ENCODE measurements around the gene CIROP. TPM values are rescaled to one million over a fixed set of nuclear protein-coding genes. Genes with fewer than 3 reads are reported as not detected.

The CIROP gene
- total RNA-seq, 1 experiment from 2014 or later = 0.11 TPM

DNA sequence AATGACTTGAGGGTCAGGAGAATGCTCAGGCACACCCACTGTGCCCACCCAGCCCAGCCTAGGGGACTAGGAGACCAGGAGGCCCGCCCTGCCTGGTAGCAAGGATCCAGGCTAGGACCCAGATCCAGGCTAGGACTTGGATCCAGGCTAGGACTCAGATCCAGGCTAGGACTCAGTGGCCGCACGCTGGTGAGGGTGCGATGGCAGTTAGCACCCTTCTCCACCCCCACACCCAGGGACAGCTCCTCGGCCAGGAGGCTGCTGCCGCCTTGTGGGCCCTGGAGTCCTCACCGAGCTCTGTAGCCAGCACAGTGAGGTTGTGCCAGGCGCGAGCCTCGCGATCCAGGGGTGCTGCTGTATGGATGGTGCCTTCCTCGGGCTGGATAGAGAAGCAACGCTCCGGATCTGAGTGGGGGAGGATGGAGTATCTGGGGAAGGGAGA is 52.6 kb downstream of the CIROP start (continued):
- TF ChIP-seq, protein P1, sequence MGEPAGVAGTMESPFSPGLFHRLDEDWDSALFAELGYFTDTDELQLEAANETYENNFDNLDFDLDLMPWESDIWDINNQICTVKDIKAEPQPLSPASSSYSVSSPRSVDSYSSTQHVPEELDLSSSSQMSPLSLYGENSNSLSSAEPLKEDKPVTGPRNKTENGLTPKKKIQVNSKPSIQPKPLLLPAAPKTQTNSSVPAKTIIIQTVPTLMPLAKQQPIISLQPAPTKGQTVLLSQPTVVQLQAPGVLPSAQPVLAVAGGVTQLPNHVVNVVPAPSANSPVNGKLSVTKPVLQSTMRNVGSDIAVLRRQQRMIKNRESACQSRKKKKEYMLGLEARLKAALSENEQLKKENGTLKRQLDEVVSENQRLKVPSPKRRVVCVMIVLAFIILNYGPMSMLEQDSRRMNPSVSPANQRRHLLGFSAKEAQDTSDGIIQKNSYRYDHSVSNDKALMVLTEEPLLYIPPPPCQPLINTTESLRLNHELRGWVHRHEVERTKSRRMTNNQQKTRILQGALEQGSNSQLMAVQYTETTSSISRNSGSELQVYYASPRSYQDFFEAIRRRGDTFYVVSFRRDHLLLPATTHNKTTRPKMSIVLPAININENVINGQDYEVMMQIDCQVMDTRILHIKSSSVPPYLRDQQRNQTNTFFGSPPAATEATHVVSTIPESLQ (CRISPR knock-in tag; IDR thresholded peaks at IDR 0.05) = no peak
- TF ChIP-seq FOXP1 (CRISPR knock-in tag; IDR thresholded peaks at IDR 0.05; ENCODE audit: borderline replicate concordance) (peak; percentile 46; the same call in 1 of the 2 replicates), GABPB1 (CRISPR knock-in tag; IDR thresholded peaks at IDR 0.05) (peak; percentile 52; the same call in 1 of the 2 replicates)

DNA sequence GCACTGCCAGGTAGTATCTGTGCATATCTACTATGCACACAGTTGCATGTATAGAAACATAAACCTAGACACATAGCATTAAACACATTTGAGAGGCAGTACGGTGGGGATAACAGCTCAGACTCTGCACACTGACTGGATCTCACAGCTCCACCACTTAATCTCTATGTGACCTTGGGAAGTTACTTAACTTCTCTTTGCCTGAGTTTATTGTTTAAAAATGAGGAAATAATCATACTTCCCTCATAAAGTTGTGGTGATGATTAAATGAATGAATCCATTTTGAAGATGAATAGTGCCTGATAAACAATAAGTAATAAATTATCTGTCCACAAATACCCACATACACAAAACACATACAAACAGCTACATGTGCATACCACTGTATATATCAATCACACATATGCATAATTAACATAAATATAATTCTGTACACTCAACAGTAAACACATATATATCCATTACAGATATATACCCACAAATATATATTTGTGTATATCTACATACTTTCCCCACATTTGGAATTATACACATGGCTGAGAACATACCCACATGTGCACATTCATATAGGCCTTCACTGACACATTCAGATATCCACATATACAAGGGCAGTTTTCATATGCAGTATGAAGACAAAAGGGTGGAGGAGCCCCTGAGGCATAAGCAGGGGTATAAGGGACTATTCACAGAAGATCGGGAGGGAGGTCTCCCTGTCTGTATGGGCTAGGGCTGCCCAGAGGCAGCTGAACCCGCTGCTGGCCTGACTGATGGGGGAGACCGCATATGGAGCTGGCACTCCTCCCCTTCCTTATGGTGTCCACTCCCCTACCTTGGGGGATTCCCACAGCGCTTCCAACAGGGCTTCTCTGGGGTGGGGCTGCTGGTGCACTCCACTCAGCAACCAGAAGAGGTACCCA is 53.4 kb downstream of the CIROP start:
- Mint-ChIP-seq H3K36me3 (peaks cover 6% of the 10 kb centered on the region), H3K27me3 (ENCODE audit: low read depth) (peaks cover 3% of the 10 kb centered on the region; the same call in 1 of the 2 replicates), H3K9me3 (no peaks in the 10 kb centered on the region), H3K4me1 (peaks cover 16% of the 10 kb centered on the region), H3K4me3 (no peak overlapping the region), H3K27ac (no peak overlapping the region)
- CTCF ChIA-PET = interaction anchor here (0.6 to 3.9 kb wide), 23 partner anchors 8 to 297 kb away, joined by 3 to 76 read pairs (median 5); partner anchors contain the start of genes AJUBA, PRMT5, PSMB11 and PSMB5
- ATAC-seq (no peak), DNase-seq (ENCODE audit: low spot score) (no peak)
- POLR2A ChIA-PET = interaction anchor here (0.5 to 1.1 kb wide), 4 partner anchors 18 to 74 kb away, joined by 3 to 4 read pairs (median 3); no protein-coding TSS in a partner anchor
- TF ChIP-seq KAT7 (CRISPR knock-in tag; IDR thresholded peaks at IDR 0.05; ENCODE audit: borderline replicate concordance) = no peak
- TF ChIP-seq, protein P2, sequence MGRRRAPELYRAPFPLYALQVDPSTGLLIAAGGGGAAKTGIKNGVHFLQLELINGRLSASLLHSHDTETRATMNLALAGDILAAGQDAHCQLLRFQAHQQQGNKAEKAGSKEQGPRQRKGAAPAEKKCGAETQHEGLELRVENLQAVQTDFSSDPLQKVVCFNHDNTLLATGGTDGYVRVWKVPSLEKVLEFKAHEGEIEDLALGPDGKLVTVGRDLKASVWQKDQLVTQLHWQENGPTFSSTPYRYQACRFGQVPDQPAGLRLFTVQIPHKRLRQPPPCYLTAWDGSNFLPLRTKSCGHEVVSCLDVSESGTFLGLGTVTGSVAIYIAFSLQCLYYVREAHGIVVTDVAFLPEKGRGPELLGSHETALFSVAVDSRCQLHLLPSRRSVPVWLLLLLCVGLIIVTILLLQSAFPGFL (CRISPR knock-in tag; IDR thresholded peaks at IDR 0.05; ENCODE audit: borderline replicate concordance) = no peak

Other genes with a start within 250 kb of the CIROP start
- 18.4 to 24.0 TPM (median 19.0 TPM) in 3 replicates for gene LRP10, start 233.2 kb downstream of the CIROP start, total RNA-seq (2021)
- gene REM2, start 221.8 kb downstream of the CIROP start, total RNA-seq (2021) = 1.1 to 1.5 TPM (median 1.5 TPM) in 3 replicates
- 42.4 to 49.4 TPM (median 47.4 TPM) in 3 replicates for gene RBM23, start 185.8 kb downstream of the CIROP start, total RNA-seq (2021)
- gene PRMT5, start 175.6 kb downstream of the CIROP start, total RNA-seq (2021) = 119 to 124 TPM (median 123 TPM) in 3 replicates
- gene HAUS4, start 147.9 kb downstream of the CIROP start, total RNA-seq (2021) = 52.4 to 57.6 TPM (median 53.5 TPM) in 3 replicates
- 28.8 to 35.8 TPM (median 33.8 TPM) in 3 replicates for gene AJUBA, start 122.4 kb downstream of the CIROP start, total RNA-seq (2021)
- gene C14orf93, start 94.8 kb downstream of the CIROP start, total RNA-seq (2021) = 8.1 to 12.8 TPM (median 11.9 TPM) in 3 replicates
- gene PSMB5, start 70.1 kb downstream of the CIROP start, total RNA-seq (2021) = 200 to 224 TPM (median 203 TPM) in 3 replicates
- gene PSMB11, start 62.8 kb downstream of the CIROP start, total RNA-seq (2021) = not detected in 3 replicates
- 17.9 to 18.8 TPM (median 18.8 TPM) in 3 replicates for gene CDH24, start 47.5 kb downstream of the CIROP start, total RNA-seq (2021)
- 196 to 229 TPM (median 204 TPM) in 3 replicates for gene ACIN1, start 9.9 kb downstream of the CIROP start, total RNA-seq (2021)
- gene C14orf119, start 9.5 kb downstream of the CIROP start, total RNA-seq (2021) = 67.8 to 81.3 TPM (median 71.3 TPM) in 3 replicates
- not detected in 3 replicates for gene CEBPE, start 14.3 kb upstream of the CIROP start, total RNA-seq (2021)
- gene SLC7A8, start 78.7 kb upstream of the CIROP start, total RNA-seq (2021) = 200 to 207 TPM (median 201 TPM) in 3 replicates
- 0.27 to 0.55 TPM (median 0.46 TPM) in 3 replicates for gene RNF212B, start 132.9 kb upstream of the CIROP start, total RNA-seq (2021)
- 9.4 to 10.7 TPM (median 10.1 TPM) in 3 replicates for gene HOMEZ, start 181.1 kb upstream of the CIROP start, total RNA-seq (2021)
- gene PPP1R3E, start 197.9 kb upstream of the CIROP start, total RNA-seq (2021) = 4.1 to 7.4 TPM (median 5.9 TPM) in 3 replicates
- gene BCL2L2, start 201.8 kb upstream of the CIROP start, total RNA-seq (2021) = 15.5 to 18.2 TPM (median 16.9 TPM) in 3 replicates
- 290 to 321 TPM (median 295 TPM) in 3 replicates for gene PABPN1, start 216.5 kb upstream of the CIROP start, total RNA-seq (2021)
- 42.3 to 52.4 TPM (median 51.4 TPM) in 3 replicates for gene SLC22A17, start 247.9 kb upstream of the CIROP start, total RNA-seq (2021)

Data from WTC11 (cell line).